NCI-H1105 treated with DMSO at 0.1 percent for 48 hours (cell line): Measurements from ENCODE around the gene AS3MT.

Experiments
- DNase-seq: peaks from one replicate; lab custom pipeline; 2025; lab: John Stamatoyannopoulos, UW

Gene AS3MT

DNA sequence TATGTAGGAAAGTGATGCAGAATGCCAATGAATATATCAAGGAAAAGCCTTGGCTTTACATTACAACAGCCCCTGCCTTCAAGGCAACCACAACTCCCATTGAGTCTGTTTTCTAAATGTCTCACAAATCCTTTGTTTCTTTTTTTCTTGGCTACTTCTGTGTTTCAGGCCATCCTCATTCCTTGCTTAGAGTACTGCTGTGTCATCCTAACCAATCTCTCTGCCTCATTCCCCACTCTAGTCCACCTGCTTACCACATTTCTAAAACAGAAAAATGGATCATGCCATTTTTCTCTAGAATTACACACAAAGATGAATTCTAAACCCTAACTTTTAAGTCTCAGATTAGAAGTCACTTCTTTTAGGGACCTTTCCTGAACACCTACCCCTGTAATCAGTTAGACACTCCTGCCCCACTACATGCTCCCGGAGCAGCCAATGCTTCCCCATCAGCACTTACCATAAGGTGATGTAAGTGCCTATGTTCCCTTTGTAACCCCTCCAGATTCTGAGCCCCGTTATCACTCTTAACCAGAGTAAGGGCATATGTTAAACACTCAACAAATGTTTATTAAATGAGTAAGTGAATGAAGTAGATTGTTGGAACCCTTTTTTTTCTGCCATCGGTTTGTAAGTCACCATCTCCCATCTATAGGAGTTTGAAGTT lies 12.4 kb upstream of the AS3MT start:
- no peak for DNase-seq

DNA sequence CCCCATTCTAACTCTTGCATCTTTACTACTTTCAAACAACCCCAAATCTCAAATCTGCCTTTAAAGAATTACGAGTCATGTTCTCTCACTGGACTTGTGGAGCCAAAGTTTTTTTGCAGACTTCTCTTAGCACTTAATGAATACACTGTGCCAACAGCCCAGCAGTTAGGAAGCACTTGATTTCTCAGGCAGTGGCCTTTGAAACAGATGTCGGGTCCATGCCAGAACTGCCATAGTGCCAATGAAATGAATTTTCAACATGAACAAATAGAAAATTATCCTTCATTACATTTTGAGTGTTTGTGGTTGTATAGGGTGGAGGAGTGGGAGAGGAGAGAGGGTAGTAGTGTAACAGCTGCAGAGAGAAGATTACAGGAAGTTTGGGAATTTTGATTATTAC lies 9.4 kb upstream of the AS3MT start:
- DNase-seq: peak; percentile 42

DNA sequence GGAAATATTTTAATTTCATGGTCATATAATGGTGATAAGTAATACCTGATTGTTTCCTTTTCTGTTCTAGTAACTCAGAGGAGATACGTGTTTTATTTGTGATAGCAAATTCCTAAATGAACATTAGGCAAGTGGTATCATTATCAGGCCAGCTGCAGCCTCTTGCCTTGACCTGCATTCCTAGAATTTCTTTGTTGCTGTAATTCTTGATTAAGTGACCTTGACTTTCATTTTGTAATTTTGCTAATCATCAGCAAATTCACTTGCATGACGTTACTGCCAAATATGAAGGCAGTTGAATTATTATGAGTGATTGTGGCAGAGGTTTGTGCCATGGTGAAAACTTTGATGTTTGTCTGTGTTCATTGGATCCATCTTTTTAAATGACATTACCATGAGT lies 5.6 kb upstream of the AS3MT start:
- no peak for DNase-seq

DNA sequence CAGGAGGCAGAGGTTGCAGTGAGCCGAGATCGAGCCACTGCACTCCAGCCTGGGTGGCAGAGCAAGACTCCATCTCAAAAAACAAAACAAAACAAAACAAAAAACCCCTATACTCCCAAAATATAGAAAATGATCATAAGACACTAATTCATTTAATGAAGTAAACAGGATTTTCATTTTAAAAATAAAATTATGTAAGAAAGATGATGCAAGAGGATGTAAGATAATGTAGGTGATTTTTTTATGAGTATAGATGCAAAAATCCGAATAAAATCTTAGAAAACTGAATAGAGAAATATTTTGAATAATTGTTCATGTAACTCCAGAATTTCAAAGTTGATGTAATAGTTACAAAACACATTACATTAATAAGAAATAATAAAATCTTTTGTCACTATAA lies 3.6 kb upstream of the AS3MT start:
- DNase-seq: no peak

- DNase-seq: no peak
Measured at GRCh38 chr10:102868911-102869257, 386 bp upstream of the AS3MT start.

DNA sequence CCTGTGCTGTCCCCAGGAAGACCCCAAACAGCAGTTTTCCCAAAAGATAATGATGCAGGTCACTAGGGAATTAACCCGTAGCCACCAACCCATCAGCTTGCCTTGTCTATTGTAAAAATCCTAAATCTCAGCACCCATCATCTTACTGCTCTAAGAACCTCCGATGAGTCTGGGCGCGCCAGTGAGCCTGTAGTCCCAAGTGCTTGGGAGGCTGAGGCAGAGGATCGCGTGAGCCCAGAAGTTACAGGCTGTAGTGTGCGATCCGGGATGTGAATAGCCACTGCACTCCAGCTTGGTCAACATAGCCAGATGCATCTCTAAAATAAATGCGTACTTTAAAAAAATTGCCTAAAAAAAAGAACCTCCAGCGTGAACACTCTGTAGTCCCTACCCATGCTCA lies 951 bp downstream of the AS3MT start:
- DNase-seq: no peak

GRCh38 chr10:102872163-102872562 lies 2.9 kb downstream of the AS3MT start:
- DNase-seq: no peak

GRCh38 chr10:102876747-102877153 lies 7.5 kb downstream of the AS3MT start:
- no peak for DNase-seq

DNA sequence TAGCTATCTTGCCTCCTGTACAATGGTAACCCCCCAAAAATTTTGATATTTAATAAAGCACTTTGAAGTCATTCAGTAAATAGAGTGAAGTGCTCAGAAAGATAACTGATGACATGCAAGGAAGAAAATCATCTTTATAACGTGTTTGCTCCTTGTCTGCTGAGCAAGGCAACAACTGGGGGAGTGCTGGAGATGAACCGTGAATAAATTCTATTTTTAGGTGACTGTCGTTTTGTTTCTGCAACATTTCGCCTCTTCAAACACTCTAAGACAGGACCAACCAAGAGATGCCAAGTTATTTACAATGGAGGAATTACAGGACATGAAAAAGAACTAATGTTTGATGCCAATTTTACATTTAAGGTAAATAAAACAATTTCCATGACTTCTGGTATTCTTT lies 9.4 kb downstream of the AS3MT start:
- no peak for DNase-seq

- DNase-seq: no peak
Measured at GRCh38 chr10:102880256-102880655, 11.0 kb downstream of the AS3MT start.

DNA sequence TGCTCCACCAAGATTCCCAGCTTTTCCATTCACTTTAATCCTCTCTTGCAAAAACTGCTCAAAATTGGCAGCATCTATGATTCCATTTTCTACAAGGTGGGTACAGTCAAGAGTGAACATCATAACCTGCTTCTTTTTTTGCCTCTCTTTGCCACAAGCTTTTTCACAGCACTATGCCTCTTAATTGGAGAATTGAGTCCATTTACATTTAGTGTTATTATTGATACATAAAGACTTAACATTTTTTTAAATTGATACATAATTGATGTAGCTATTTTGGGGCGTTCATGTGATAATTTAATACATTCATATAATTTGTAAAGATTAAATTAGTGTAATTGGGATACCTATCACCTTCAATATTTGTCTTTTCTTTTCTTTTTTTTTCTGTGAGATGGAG lies 18.8 kb downstream of the AS3MT start:
- no peak for DNase-seq

- no peak for DNase-seq
Measured at GRCh38 chr10:102894466-102895213, 25.4 kb downstream of the AS3MT start.

DNA sequence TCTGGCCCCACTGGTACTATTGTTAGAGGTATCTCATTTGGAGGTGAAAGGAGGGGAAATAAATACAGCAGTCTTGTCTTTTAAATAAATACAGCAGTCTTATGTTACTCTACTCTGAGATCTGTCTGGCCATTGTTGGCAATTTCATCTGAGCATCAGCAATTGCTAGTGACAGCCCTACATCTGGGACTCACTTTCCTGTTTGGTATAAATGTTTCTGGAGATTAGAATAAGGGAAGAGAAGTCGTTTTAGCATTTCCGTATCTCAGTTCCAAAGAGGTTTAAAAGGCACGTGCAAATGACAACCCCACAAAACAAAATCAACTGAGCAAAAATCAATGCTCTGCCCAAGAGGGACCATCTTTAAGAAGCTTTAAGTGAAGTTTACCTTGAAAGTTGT lies 30.7 kb downstream of the AS3MT start:
- DNase-seq: no peak

GRCh38 chr10:102904346-102904745 lies 35.1 kb downstream of the AS3MT start:
- no peak for DNase-seq

- DNase-seq: no peak
Measured at GRCh38 chr10:102906507-102906906, 37.2 kb downstream of the AS3MT start.

GRCh38 chr10:102914781-102915180 lies 45.5 kb downstream of the AS3MT start:
- DNase-seq: no peak

DNA sequence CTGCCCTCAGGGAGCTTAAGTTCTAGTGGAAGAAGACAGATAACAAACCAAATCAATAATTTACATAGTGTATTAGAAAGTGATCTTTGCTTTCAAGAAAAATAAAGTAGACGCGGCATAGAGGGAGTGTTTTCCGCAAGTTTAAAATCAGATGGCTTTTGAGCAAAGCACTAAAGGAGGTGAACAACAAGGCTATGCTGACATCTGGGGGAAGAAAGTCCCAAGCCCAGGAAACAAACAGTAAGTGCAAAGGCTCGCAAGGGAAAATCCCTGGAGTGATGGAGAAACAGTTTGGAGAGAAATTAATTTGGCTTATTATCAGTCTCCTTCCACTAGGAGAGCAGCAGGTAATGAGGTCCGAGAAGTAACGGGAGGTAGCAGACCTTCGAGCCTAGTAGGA lies 46.9 kb downstream of the AS3MT start:
- DNase-seq: no peak

GRCh38 chr10:102917314-102917961 lies 48.2 kb downstream of the AS3MT start:
- DNase-seq: peak; percentile 57

- DNase-seq: peak; percentile 94
Measured at GRCh38 chr10:102917962-102918816, 48.9 kb downstream of the AS3MT start, which contains the start of gene CNNM2. Gene CNNM2 (plus strand): TSS chr10:102918294. CDS start chr10:102918481, 187 bp downstream.

DNA sequence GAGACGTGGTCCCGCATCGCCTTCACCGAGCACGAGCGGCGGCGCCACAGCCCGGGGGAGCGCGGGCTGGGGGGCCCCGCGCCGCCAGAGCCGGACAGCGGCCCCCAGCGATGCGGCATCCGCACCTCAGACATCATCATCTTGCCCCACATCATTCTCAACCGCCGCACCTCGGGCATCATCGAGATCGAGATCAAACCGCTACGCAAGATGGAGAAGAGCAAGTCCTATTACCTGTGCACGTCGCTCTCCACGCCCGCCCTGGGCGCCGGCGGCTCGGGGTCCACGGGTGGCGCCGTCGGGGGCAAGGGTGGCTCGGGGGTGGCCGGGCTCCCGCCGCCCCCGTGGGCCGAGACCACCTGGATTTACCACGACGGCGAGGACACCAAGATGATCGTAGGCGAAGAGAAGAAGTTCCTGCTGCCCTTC lies 49.6 kb downstream of the AS3MT start:
- DNase-seq: peak; percentile 12

DNA sequence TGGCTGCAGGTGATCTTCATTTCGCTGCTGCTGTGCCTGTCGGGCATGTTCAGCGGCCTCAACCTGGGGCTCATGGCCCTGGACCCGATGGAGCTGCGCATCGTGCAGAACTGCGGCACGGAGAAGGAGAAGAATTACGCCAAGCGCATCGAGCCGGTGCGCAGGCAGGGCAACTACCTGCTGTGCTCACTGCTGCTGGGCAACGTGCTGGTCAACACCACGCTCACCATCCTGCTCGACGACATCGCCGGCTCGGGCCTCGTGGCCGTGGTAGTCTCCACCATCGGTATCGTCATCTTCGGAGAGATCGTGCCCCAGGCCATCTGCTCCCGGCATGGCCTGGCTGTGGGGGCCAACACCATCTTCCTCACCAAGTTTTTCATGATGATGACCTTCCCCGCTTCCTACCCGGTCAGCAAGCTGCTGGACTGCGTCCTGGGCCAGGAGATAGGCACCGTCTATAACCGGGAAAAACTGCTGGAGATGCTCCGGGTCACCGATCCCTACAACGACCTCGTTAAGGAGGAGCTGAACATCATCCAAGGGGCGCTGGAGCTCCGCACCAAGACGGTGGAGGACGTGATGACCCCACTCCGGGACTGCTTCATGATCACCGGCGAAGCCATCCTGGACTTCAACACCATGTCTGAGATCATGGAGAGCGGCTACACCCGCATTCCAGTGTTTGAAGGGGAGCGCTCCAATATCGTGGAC lies 50.1 kb downstream of the AS3MT start:
- peak; percentile 16 for DNase-seq
